SK-N-SH treated with all-trans-retinoic acid at 6 μM for 48 hours (cell line): ENCODE measurements around the gene ZBTB7B.

Experiments
- ATAC-seq: fragments of 200-7000 bp; cut with Tn5 transposase; 3 replicates; pipeline ENCODE4 v1.9.1; 2020; ENCODE audit warnings: mild to moderate bottlenecking, moderate library complexity
- ARNTL ChIP-seq: fragments of 450-650 bp; formaldehyde crosslinking; IDR thresholded peaks from 2 replicates; pipeline ENCODE4 v1.5.0; 2020; ENCODE audit warnings: low read depth, mild to moderate bottlenecking, moderate library complexity, borderline replicate concordance
- BACH2 ChIP-seq: fragments of 250-450 bp; sonication (Bioruptor Pico); IDR thresholded peaks from 2 replicates; pipeline ENCODE4 v1.9.0; 2021; ENCODE audit warnings: mild to moderate bottlenecking, borderline replicate concordance
- CSDC2 ChIP-seq: fragments of 250-450 bp; sonication (Bioruptor Pico); IDR thresholded peaks from 2 replicates; pipeline ENCODE4 v1.5.0; 2020; ENCODE audit warnings: mild to moderate bottlenecking, moderate library complexity
- ESRRG ChIP-seq: fragments of 250-450 bp; sonication (Bioruptor Pico); IDR thresholded peaks from 2 replicates; pipeline ENCODE4 v1.6.1; 2021; ENCODE audit warnings: mild to moderate bottlenecking
- GLIS3 ChIP-seq: fragments of 250-450 bp; sonication (Bioruptor Pico); IDR thresholded peaks from 2 replicates; pipeline ENCODE4 v1.5.0; 2020; ENCODE audit warnings: mild to moderate bottlenecking, moderate library complexity
- ISL1 ChIP-seq: fragments of 250-450 bp; sonication (Bioruptor Pico); IDR thresholded peaks from 2 replicates; pipeline ENCODE4 v2.1.2; 2022; ENCODE audit warnings: mild to moderate bottlenecking, moderate library complexity
- OSR1 ChIP-seq: fragments of 250-450 bp; sonication (Bioruptor Pico); IDR thresholded peaks from 2 replicates; pipeline ENCODE4 v1.8.0; 2022; ENCODE audit warnings: moderate library complexity, mild to moderate bottlenecking, inconsistent platforms
- PPARA ChIP-seq: fragments of 250-450 bp; sonication (Bioruptor Pico); IDR thresholded peaks from 2 replicates; pipeline ENCODE4 v1.5.0; 2020; ENCODE audit warnings: mild to moderate bottlenecking, borderline replicate concordance
- SNAI2 ChIP-seq: fragments of 250-450 bp; sonication (Bioruptor Pico); IDR thresholded peaks from 2 replicates; pipeline ENCODE4 v1.5.0; 2020; ENCODE audit warnings: mild to moderate bottlenecking, moderate library complexity
- TCF4 ChIP-seq: fragments of 250-450 bp; sonication (Bioruptor Pico); IDR thresholded peaks from 2 replicates; pipeline ENCODE4 v1.8.0; 2021; ENCODE audit warnings: mild to moderate bottlenecking, moderate library complexity, borderline replicate concordance
- ZC3H10 ChIP-seq: fragments of 250-450 bp; sonication (Bioruptor Pico); IDR thresholded peaks from 2 replicates; pipeline ENCODE4 v1.5.1; 2021; ENCODE audit warnings: mild to moderate bottlenecking, moderate library complexity
- ZFP3 ChIP-seq: fragments of 250-450 bp; sonication (Bioruptor Pico); IDR thresholded peaks from 2 replicates; pipeline ENCODE4 v1.5.0; 2020; ENCODE audit warnings: mild to moderate bottlenecking, moderate library complexity
- ZFP30 ChIP-seq: fragments of 450-650 bp; formaldehyde crosslinking; IDR thresholded peaks from 2 replicates; pipeline ENCODE4 v1.5.0; 2022; ENCODE audit warnings: mild to moderate bottlenecking, moderate library complexity
- ZNF70 ChIP-seq: fragments of 450-650 bp; formaldehyde crosslinking; IDR thresholded peaks from 2 replicates; pipeline ENCODE4 v1.5.0; 2020; ENCODE audit warnings: mild to moderate bottlenecking, moderate library complexity
- ZNF8 ChIP-seq: fragments of 450-650 bp; formaldehyde crosslinking; IDR thresholded peaks from 2 replicates; pipeline ENCODE4 v1.5.0; 2020; ENCODE audit warnings: mild to moderate bottlenecking, moderate library complexity
- TF ChIP-seq, protein P1 (sequence below): fragments of 250-450 bp; sonication (Bioruptor Pico); IDR thresholded peaks from 2 replicates; pipeline ENCODE4 v1.5.1; 2020; ENCODE audit warnings: low read depth, mild to moderate bottlenecking, moderate library complexity
- TF ChIP-seq, protein P2 (sequence below): fragments of 250-450 bp; sonication (Bioruptor Pico); IDR thresholded peaks from 2 replicates; pipeline ENCODE4 v1.5.1; 2021; ENCODE audit warnings: mild to moderate bottlenecking, moderate library complexity
- TF ChIP-seq, protein P3 (sequence below): fragments of 250-450 bp; sonication (Bioruptor Pico); IDR thresholded peaks from 2 replicates; pipeline ENCODE4 v1.8.0; 2021; ENCODE audit warnings: low read depth, mild to moderate bottlenecking, moderate library complexity, borderline replicate concordance
- TF ChIP-seq, protein P4 (sequence below): fragments of 250-450 bp; sonication (Bioruptor Pico); IDR thresholded peaks from 2 replicates; pipeline ENCODE4 v1.8.0; 2020; ENCODE audit warnings: mild to moderate bottlenecking, moderate library complexity, borderline replicate concordance

The ZBTB7B gene

DNA sequence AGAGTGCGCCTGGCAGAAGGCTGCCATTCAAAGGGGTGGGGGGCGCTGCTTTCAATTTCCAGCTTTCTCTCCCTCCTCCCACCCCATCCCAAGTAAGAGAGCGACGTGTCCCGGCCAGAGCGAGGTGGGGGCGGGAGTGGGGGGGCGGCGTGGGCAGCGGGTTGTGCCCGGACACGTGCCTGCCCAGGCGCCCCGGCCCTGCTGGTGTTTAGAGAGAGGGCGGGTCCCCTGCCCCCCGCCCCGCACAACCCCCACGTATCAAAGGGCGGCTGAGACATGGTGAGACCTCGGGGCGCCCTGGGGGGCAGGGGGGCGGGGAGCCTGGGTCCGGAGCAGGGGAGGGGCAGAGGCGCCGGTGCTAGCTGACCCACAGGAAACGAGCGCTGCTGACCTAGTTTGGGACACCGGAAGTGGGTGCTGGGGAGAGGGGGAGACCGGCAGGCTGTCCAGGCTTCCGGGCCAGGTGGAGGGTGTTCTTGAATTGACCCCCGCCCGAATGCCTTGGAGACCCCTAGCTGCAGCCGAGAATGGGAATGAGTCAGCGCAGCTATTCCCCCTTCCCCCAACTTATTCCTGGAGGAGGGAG, 1.3 kb downstream of the ZBTB7B start:
- TF ChIP-seq BACH2 (no peak), OSR1 (CRISPR knock-in tag) (no peak), ZFP3 (CRISPR knock-in tag) (no peak), ZNF8 (no peak), GLIS3 (CRISPR knock-in tag) (no peak), ZFP30 (CRISPR knock-in tag) (no peak), CSDC2 (CRISPR knock-in tag) (no peak), SNAI2 (CRISPR knock-in tag) (no peak), PPARA (CRISPR knock-in tag) (no peak), ZNF70 (no peak)
- TF ChIP-seq, protein P1, sequence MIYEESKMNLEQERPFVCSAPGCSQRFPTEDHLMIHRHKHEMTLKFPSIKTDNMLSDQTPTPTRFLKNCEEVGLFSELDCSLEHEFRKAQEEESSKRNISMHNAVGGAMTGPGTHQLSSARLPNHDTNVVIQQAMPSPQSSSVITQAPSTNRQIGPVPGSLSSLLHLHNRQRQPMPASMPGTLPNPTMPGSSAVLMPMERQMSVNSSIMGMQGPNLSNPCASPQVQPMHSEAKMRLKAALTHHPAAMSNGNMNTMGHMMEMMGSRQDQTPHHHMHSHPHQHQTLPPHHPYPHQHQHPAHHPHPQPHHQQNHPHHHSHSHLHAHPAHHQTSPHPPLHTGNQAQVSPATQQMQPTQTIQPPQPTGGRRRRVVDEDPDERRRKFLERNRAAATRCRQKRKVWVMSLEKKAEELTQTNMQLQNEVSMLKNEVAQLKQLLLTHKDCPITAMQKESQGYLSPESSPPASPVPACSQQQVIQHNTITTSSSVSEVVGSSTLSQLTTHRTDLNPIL (CRISPR knock-in tag): no peak
- TF ChIP-seq, protein P2, sequence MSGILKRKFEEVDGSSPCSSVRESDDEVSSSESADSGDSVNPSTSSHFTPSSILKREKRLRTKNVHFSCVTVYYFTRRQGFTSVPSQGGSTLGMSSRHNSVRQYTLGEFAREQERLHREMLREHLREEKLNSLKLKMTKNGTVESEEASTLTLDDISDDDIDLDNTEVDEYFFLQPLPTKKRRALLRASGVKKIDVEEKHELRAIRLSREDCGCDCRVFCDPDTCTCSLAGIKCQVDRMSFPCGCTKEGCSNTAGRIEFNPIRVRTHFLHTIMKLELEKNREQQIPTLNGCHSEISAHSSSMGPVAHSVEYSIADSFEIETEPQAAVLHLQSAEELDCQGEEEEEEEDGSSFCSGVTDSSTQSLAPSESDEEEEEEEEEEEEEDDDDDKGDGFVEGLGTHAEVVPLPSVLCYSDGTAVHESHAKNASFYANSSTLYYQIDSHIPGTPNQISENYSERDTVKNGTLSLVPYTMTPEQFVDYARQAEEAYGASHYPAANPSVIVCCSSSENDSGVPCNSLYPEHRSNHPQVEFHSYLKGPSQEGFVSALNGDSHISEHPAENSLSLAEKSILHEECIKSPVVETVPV (CRISPR knock-in tag): no peak
- TF ChIP-seq, protein P3, sequence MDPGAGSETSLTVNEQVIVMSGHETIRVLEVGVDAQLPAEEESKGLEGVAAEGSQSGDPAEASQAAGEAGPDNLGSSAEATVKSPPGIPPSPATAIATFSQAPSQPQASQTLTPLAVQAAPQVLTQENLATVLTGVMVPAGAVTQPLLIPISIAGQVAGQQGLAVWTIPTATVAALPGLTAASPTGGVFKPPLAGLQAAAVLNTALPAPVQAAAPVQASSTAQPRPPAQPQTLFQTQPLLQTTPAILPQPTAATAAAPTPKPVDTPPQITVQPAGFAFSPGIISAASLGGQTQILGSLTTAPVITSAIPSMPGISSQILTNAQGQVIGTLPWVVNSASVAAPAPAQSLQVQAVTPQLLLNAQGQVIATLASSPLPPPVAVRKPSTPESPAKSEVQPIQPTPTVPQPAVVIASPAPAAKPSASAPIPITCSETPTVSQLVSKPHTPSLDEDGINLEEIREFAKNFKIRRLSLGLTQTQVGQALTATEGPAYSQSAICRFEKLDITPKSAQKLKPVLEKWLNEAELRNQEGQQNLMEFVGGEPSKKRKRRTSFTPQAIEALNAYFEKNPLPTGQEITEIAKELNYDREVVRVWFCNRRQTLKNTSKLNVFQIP (CRISPR knock-in tag): no peak
- TF ChIP-seq, protein P4, sequence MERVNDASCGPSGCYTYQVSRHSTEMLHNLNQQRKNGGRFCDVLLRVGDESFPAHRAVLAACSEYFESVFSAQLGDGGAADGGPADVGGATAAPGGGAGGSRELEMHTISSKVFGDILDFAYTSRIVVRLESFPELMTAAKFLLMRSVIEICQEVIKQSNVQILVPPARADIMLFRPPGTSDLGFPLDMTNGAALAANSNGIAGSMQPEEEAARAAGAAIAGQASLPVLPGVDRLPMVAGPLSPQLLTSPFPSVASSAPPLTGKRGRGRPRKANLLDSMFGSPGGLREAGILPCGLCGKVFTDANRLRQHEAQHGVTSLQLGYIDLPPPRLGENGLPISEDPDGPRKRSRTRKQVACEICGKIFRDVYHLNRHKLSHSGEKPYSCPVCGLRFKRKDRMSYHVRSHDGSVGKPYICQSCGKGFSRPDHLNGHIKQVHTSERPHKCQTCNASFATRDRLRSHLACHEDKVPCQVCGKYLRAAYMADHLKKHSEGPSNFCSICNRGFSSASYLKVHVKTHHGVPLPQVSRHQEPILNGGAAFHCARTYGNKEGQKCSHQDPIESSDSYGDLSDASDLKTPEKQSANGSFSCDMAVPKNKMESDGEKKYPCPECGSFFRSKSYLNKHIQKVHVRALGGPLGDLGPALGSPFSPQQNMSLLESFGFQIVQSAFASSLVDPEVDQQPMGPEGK (CRISPR knock-in tag): no peak
- no peak for ATAC-seq

DNA sequence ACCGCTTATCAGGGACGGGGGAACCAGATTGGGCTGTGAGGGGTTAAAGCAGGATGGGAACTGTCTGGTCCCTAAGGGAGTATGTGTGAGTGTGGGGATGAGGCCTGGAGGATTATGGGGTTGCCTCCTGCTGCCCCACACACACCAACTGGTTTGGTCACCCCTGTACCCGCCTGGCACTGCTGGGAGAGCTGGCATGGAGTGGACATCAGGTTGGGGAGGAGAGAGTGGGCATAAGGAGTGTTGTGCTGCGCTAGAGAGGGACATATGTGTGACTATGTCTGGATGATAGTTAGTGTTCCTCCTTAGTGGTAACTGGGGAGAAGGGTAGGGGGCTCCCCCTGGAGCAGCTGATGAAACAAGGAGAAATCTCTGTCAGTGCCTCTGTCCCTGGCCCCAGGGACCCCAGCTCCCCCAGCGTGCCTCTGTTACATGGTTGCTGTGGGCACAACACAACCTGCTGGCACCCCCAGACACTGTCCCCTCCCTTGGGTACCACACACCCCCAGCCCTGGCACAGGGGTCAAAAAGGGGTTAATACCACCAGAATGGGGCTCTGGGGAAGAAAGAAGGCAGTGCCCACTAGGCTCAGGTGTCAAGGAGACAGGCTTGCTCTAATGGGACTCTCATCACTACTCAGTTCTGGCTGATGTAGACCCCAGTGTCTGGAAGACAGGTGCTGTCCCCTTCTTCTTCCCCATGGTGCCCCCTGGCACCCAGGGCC, 1.9 kb downstream of the ZBTB7B start:
- no peak for ATAC-seq
- TF ChIP-seq ZFP30 (CRISPR knock-in tag) (no peak), ARNTL (CRISPR knock-in tag) (no peak), PPARA (CRISPR knock-in tag) (no peak), ZFP3 (CRISPR knock-in tag) (no peak), ZC3H10 (CRISPR knock-in tag) (no peak), ISL1 (CRISPR knock-in tag) (no peak), ESRRG (no peak), BACH2 (no peak), TCF4 (CRISPR knock-in tag) (no peak), SNAI2 (CRISPR knock-in tag) (no peak), ZNF8 (no peak), CSDC2 (CRISPR knock-in tag) (no peak)
- TF ChIP-seq, protein P1 (CRISPR knock-in tag): no peak
- TF ChIP-seq, protein P2 (CRISPR knock-in tag): no peak
- TF ChIP-seq, protein P3 (CRISPR knock-in tag): no peak
- TF ChIP-seq, all 23 proteins: peak for 0
